AG10803 (cell line): ENCODE data around the gene ACD.

Source experiments
- DNase-seq: peaks from one replicate; pipeline ENCODE4 v3.0.0; 2010; ENCODE audit warnings: low read depth
- H3K4me3 ChIP-seq: 2 replicates; pipeline ENCODE4 v1.5.1; 2011; ENCODE audit warnings: mild to moderate bottlenecking, low read length, control low read depth
- CTCF ChIP-seq: conservative IDR thresholded peaks from 2 replicates; pipeline ENCODE4 v1.5.1; 2011; ENCODE audit warnings: mild to moderate bottlenecking, low read length, control low read depth, inconsistent platforms

ACD gene

GRCh38 chr16:67665598-67665997 is 5.5 kb upstream of the ACD start:
- TF ChIP-seq CTCF = no peak
- DNase-seq = no peak
- H3K4me3 ChIP-seq = peak overlapping the region; percentile 64

GRCh38 chr16:67664871-67665270 is 4.8 kb upstream of the ACD start:
- no peak for DNase-seq
- no peak overlapping the region for H3K4me3 ChIP-seq
- TF ChIP-seq CTCF = no peak

- no peak for DNase-seq
- TF ChIP-seq CTCF = no peak
- no peak overlapping the region for H3K4me3 ChIP-seq
Measured at GRCh38 chr16:67664258-67664657, 4.2 kb upstream of the ACD start.

GRCh38 chr16:67663877-67664222 is 3.8 kb upstream of the ACD start:
- no peak overlapping the region for H3K4me3 ChIP-seq
- no peak for TF ChIP-seq CTCF
- no peak for DNase-seq

GRCh38 chr16:67663151-67663876 is 3.3 kb upstream of the ACD start:
- no peak for DNase-seq
- peak; percentile 11; the same call in 1 of the 2 replicates for TF ChIP-seq CTCF
- no peak overlapping the region for H3K4me3 ChIP-seq

- H3K4me3 ChIP-seq = no peak overlapping the region
- no peak for DNase-seq
- no peak for TF ChIP-seq CTCF
Measured at GRCh38 chr16:67662653-67663010, 2.6 kb upstream of the ACD start.

GRCh38 chr16:67661886-67662652 is 2.0 kb upstream of the ACD start:
- no peak for DNase-seq
- no peak overlapping the region for H3K4me3 ChIP-seq
- TF ChIP-seq CTCF = no peak
